NCI-H524 treated with DMSO at 0.1 percent for 48 hours (cell line): Measurements from ENCODE around the gene MAGEC2.

Experiments
- DNase-seq: peaks from one replicate; lab custom pipeline; 2025; lab: John Stamatoyannopoulos, UW

Gene MAGEC2

GRCh38 chrX:142204522-142205433, at the start of gene MAGEC2:
Gene MAGEC2, minus strand, starts transcription at chrX:142205290. Its CDS starts 1,303 bp downstream, at chrX:142203987.
- DNase-seq: no peak

GRCh38 chrX:142251680-142252079, 46.6 kb upstream of the MAGEC2 start:
- DNase-seq: no peak

- DNase-seq: no peak
Observed at GRCh38 chrX:142251202-142251601, 46.1 kb upstream of the MAGEC2 start.

GRCh38 chrX:142250502-142250901, 45.4 kb upstream of the MAGEC2 start:
- DNase-seq: no peak

GRCh38 chrX:142249721-142250120, 44.6 kb upstream of the MAGEC2 start:
- DNase-seq: no peak

GRCh38 chrX:142244568-142244967, 39.5 kb upstream of the MAGEC2 start:
- no peak for DNase-seq

GRCh38 chrX:142238536-142238935, 33.4 kb upstream of the MAGEC2 start:
- DNase-seq: no peak

- DNase-seq: no peak
Observed at GRCh38 chrX:142233400-142233799, 28.3 kb upstream of the MAGEC2 start.

GRCh38 chrX:142214081-142214480, 9.0 kb upstream of the MAGEC2 start:
- DNase-seq: no peak

- no peak for DNase-seq
Observed at GRCh38 chrX:142201113-142201512, 4.0 kb downstream of the MAGEC2 start.

- no peak for DNase-seq
Observed at GRCh38 chrX:142186103-142186502, 19.0 kb downstream of the MAGEC2 start.

GRCh38 chrX:142184756-142185602, 20.1 kb downstream of the MAGEC2 start:
- no peak for DNase-seq

GRCh38 chrX:142156567-142156966, 48.5 kb downstream of the MAGEC2 start:
- DNase-seq: peak; percentile 44
